HG03558 (cell line): ENCODE data around the gene MAN2B1.
"Not testable (repeated sequence)": the region's sequence is repeated elsewhere in the genome, so short reads cannot be mapped to it uniquely, and the experiment has no call there.

Experiments
- ATAC-seq: cut with Tn5 transposase; IDR thresholded peaks from one replicate; pipeline ENCODE4 v1.9.1; 2021; ENCODE audit warnings: moderate number of reproducible peaks; ENCODE audit not compliant: unreplicated experiment; ENCODE audit errors: extremely low read depth

MAN2B1 gene

DNA sequence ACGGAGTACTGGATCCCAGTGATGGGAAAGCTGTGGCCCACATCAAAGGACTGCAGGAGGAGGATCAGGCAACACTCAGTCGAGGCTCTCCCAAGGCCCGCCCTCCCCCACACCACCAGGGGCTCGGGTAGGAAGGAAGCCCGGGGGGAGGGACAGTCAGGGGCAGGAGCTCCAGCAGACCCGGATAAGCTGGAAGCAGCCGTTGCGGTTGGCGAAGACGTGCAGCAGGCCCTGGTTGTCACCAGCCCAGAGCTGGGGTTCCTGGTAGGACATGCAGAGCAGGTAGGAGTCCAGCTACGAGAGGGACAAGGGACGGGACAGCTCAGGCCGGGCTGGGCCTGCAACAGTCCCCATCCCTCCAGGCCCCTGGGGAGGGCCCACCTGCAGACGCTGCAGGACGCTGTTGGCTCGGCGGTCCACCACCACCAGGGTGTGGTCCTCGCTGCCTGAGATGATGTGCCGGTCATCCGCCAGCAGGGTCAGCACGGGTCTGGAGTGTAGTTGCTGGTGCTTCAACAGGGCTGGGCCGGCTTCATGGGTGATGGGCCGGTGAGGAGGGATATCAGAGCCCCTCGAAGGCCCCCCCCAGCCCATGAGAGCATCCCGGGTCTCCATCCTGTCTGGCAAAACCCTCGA is 23.2 kb upstream of the MAN2B1 start:
- no peak for ATAC-seq

DNA sequence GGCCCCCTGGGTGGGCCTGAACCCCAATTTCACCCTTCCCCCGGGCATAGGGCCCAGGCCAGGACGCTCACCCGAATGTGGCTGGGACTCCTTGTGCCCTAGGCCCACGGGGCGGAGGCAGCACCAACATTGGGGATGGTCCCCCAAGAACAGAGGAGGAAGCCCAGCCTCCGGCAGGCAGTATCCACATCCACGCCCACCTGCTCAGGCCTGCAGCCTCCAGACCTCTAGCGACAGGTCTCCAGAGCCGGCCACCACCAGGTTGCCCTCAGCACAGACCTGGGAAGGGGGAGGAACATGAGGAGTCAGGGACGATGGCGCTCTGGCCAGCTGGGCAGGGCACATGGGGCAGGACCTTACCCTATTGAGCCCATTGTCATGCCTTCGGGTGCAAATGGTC is 22.5 kb upstream of the MAN2B1 start:
- no peak for ATAC-seq

DNA sequence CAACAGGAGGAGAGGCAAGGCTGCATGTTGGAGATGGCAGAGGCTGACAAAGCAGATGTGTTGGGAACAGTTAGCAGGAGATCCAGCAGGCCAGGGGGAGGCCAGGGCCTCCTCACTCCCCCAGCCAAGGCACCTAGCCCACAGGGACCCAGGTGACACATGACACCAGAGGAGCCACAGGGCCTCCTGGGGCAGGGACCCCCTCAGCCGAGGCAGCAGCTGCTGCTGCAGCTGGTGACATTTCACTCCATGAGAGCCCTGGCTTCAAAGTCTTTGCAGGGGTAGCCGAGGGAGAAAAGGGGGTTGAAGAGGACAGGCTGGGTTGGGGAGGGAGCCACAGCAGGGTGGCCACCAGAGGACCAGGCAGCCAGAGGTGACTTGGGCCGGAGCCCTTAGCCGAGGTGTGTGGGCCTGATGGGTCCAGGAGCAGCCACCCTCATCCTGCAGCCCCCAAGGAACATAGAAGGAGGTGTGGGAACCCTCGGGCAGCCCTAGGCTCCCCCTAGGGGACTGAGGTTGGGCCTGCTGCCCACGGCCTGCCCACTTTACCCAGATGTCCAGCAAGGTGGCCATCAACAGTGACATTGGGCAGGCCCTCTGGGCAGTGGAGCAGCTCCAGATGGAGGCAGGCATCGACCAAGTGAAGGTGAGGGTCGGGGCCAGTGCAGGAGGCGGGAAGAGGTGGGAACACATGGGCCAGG is 21.1 kb upstream of the MAN2B1 start, which contains the start of gene GNG14:
GNG14 (plus strand) TSS at position 503 of the 701 bp plus-strand sequence; CDS start at position 554, 51 bp downstream.
- no peak for ATAC-seq

DNA sequence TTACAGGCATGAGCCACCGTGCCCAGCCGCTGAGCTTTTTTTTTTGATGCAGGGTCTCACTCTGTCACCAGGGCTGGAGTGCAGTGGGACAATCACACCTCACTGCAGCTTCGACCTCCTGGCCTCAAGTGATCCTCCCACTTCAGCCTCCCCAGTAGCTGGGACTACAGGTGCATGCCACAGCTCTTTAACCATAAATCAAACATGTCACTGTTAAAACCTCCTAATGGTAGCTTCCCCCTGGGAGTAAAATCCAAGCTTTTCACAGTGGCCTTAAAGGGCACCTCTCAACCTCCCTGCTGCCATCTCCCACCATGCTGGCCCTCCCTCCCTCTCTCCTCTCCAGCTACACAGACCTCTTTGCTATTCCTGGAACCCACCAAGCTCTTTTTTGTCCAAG is 19.3 kb upstream of the MAN2B1 start:
- no peak for ATAC-seq

DNA sequence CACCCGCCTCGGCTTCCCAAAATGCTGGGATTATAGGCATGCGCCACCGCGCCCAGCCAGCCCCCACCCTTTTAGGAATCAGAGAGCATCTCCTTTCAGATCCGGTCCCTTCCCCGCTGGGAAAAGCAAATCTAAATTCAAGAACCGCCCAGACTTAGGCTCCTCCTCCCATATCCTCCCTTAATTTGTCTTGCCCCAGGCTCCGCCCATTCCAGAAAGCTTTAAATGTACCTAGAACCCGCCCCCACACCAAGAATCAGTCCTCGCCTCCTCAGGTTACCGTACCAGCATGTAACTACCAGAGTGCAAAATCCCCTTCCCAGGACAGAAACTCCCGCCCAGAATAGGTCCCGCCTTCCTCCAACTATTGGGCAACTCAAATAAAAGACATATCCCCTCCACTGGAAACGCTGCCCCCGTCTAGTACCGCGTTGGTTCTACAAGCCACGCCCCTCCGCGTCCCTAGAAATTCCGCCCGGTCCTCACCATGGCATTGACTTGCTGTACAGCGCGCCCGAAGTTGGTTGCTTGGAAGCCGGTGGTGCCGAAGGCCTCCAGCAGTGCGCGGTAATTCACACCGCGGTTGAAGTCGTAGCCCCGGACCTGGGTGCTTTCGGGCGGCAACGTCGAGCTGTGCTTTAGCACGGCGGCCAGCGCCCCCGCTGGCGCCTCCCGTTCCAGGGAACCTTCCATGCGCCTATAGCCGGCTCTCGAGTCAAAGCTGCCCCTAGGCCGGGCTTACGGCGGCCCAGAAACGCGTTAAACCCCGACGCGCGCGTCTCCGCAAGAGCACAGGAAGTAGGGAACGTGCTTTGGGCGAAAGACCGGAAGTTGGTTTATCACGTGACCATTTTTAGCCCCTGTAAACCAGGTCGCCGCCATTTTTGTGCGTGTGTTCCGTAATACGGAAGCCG is 14.8 kb upstream of the MAN2B1 start, which contains the start of gene DHPS:
DHPS (minus strand) TSS at position 807 of the 914 bp plus-strand sequence; CDS start at position 693, 114 bp downstream.
- peak; percentile 55 for ATAC-seq

DNA sequence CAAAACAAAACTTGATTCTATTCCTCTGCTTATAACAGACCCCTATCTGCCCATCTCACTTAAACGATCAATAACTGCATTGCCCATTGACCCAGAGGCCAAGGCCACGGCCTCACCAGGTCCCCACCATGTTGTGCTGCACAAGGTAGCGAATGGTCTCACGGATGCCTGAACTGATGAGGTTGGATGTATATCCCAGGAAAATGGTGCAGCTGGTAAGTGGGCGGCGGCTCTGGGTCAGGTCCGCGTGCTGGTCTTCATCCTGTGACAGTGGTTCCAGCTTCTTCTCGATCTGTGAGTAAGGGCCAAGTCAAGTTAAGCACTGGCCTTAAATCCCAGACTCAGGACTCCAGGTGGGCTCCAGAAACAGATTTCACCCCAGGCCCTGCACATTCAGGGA is 13.5 kb upstream of the MAN2B1 start:
- ATAC-seq = no peak

DNA sequence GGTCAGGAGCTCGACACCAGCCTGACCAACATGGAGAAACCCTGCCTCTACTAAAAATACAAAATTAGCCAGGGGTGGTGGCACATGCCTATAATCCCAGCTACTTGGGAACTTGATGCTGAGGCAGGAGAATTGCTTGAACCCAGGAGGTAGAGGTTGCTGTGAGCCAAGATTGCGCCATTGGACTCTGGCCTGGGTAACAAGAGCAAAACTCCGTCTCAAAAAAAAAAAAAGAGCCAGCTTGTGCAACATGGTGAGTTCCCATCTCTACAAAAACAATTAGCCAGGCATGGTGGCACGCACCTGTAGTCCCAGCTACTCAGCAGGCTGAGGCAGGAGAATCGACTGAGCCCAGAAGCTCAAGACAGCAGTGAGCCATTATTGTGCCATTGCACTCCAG is 11.5 kb upstream of the MAN2B1 start:
- not testable (repeated sequence) for ATAC-seq

DNA sequence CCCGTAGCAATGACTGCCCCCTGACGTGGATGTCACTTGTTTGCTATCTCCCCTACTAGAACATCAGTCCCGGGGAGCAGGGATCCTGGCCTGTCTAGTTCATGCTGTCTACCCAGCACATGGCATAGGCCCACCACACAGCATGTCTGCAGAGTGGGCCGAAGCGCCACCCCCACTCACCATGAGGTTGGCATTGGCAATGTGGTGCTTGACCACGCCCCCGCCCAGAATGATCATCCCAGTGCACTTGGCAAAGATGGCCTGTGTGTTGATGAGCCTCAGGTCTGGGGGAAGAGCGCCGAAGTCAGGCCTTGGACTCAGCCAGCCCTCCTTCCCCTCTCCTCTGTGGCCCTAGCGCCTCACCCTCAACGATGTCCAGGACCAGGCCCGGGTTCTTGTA is 10.4 kb upstream of the MAN2B1 start:
- no peak for ATAC-seq

DNA sequence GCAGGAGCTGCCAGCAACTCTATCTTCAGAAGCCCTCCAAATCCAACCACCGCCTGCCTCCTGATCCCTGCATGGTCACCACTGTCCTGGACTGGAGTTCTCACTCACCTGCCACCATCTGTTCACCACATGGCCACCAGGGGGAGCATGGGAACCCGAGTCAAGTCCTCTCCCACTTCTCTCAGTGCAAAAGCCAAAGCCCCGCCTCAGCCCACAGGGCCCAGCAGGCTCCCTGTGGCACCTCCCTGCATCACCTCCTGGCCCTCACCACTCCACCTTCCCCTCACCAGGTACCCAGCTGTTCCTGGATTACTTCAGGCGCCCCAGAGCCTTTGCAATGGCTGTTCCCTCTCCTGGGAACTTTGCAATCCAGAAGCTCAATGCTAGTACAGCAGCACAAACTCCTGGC is 9.8 kb upstream of the MAN2B1 start:
- ATAC-seq = no peak

DNA sequence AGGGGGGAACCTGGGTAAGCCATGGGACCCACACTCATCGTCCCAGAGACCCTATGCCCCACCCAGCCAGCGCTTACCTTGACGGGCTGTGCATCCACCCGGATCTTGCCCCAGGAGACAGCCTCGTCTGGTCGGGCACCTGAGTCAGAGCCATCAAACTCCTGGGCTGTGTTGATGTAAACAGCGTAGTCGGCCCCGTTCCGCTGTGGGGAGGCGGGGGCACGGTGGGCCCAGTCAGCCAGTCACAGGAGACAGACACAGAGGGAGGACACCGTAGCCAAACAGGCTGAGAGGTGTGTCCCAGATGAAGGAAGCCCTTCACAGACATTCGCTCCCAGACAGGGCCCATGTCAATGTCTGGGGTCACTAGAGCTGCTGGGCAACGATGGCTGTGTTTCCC is 9.4 kb upstream of the MAN2B1 start:
- ATAC-seq = no peak

DNA sequence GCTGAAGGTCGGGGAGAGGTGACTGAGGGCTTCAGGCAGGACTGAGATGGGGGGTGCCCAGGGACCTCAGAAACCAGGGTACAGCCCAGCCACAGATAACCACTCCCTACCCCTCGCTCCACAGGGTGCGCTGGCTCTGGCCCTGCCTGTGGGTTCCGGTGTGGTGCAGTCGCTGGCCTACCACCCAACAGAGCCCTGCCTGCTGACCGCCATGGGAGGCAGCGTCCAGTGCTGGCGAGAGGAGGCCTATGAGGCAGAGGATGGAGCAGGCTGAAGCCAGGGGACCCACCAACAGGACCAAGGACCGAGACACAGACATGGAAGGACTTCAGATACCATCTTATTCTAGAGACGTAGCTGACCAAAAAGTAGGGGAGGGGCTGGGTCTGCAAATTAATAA is 8.9 kb upstream of the MAN2B1 start:
- no peak for ATAC-seq

DNA sequence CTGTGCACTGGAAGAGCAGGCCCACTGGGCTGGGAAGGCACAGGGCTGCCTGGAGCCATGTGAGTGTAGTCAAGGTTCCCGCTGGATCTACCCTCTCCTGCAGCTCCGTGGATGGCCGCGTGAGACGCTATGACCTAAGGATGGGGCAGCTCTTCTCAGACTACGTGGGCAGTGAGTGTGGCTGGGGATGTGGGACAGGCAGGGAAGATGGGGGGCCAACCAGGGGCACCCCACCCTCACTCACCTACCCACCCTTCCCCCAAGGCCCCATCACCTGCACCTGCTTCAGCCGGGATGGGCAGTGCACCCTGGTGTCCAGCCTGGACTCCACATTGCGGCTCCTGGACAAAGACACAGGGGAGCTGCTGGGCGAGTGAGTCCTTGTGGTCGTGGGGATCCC is 6.2 kb upstream of the MAN2B1 start:
- ATAC-seq = no peak

DNA sequence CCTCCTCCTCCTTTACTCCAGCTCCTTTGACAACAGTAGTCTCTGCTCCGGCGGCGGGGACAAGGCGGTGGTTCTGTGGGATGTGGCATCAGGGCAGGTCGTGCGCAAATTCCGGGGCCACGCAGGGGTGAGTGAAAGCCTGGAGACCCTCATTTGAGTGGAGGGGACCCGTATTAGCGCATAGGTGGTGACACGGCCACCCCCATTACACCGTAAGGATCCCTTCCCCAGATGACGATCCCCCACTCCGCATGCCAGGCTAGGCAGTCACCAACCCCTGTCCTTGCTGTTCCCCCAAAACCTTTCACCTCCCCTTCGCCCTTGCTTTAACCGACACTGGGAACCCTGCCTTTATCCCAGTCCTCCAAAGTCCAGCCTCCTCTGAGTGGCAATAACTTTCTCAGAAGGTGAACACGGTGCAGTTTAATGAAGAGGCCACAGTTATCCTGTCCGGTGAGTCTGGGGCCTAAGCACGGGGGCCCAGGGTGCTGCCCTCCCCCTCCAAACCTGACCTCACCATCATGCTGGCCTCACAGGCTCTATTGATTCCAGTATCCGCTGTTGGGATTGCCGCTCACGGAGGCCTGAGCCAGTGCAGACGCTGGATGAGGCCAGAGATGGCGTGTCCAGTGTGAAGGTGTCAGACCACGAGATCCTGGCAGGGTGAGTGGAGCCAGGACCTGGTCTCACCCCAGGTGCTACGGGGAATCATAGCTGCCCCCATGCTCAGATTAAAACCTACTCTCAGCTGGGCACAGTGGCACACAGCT is 3.8 kb upstream of the MAN2B1 start:
- no peak for ATAC-seq

DNA sequence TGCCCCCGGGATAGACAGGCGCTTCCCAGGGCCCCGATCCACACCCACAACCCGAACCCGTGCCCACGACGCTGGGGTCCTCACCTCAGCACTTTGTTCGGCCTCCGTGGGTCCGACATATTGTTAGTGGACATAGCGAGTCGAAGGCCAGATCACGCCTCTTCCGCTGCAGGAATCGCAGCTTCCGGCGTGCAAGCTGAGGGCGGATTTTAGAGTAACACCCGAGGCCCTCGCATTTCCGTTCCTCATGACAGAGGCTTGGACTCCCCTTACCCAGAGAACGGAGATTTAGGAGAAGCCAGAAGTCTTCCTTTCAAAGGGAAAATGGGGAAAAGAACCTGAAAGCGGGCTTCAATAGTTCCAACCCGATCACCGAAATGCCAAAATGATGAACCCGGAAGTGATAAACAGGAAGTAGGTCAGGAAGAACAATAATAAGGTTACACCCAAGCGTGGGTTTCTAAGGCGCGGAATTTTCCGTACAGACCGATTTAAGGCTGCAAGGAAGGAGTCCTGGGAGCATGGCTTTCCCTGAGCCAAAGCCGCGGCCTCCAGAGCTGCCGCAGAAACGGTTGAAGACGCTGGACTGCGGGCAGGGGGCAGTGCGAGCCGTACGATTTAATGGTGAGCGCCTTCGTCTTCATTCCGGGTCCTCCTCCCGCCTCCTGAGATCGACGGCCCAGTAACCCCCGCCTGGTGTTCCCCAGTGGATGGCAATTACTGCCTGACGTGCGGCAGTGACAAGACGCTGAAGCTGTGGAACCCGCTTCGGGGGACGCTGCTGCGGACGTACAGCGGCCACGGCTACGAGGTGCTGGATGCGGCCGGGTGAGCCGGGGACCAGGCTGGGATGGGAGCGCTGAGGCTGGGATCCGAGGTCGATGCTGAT is 3.0 kb upstream of the MAN2B1 start:
- no peak for ATAC-seq

DNA sequence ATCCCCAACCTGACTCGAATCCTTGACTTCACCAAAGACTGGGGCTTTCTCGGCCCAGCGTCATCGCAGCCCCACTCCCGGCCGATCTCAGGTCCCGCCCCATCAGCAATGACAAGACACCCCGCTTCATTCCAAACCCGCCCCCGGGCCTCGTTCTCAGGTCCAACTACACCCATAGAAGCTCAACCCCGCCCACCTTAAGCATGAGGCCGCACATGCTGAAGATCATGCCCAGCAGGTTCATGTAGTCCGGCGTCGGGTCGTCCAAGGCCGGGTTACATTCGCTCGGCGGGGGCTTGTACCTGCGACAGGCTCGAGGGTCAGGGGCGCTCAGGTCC is 2.4 kb upstream of the MAN2B1 start:
- no peak for ATAC-seq

DNA sequence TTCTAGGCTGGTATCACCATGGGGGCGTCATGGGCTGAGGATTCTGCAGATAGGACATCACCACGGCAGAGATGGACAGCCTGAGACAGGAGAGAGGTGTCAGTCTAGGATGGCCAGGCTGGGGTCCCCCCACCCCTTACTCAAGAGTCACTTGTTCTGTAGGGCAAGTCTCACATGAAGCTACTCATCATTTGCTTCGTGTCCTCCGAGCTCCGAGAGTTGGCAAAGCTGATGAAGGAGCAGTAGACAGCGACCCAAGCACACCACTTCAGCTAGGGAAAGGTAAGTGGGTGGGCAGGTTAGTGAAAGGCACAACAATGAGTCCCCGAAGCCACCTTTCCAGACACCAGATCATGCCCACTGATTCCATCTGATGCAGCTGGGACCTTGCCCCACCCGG is 1.8 kb upstream of the MAN2B1 start:
- ATAC-seq = no peak

DNA sequence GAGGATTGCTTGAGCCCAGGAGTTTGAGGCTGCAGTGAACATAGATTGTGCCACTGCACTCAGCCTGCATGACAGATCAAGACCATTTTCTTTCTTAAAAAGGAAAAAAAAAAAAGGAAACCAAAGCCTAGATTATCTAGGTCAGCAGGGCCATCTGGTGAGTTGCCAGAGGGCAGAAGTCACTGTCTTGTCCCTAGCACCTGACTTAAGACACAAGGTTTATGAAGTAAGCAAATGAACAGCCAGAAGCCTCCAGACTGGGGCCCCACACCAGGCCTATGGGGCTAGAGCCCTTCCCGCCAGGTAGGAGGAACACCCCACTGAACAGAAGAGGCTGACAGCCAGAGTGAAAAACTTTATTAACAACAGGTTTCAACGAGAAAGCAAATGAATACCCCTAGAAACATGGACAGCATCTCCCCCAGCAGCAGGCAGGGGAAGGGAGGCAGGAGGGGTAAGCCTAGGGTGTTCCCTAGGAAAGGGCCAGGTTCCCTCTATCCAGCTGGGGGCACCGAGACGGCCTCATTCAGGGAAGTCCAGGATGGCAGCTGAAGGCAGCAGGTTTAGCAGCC is 1.3 kb upstream of the MAN2B1 start:
- ATAC-seq = no peak

DNA sequence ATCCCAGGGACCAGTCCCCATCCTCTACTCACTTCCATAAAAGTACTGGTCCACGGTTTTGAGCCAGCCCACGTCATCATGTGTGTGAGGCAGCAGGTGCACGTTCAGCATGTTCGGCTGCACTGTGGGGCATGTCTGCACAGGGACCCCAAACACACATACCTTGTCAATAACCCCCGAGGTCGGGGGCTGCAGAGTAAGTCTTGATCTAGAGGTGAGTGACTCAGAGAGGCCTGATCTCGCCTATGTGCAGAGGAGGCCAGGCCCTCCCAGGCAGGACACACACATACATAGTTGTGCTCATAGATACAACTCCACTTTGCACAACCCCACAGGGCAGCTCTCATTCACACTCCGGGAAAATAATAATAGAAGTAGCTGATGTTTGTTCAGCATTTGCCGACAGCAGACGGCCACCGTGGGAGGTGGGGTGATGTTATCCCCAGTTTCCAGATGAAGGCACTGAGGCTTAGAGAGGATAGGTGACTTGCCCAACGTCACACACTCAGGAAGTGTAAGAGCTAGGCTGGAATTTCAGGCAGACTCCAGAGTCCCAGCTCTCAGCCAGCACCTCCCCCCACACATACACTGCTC is 774 bp downstream of the MAN2B1 start:
- ATAC-seq = no peak

DNA sequence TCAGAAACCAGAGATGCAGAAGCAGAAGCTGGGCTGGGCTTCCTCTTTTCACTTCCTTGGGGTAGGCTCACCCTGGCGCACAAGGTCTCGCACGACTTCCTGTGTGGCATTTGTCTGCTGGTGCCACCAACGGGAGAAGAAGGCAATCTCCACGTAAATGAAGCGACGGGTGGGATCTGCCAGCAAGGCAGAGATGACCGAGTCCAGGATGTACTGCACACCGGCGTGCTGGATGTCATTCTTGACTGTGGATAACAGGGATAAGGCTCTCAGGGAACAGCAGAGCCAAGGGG is 1.3 kb downstream of the MAN2B1 start:
- ATAC-seq = no peak
